ENCODE results near the gene MASP1. TPM values are rescaled to one million over a fixed set of nuclear protein-coding genes. Genes with fewer than 3 reads are reported as not detected.
"Not testable (repeated sequence)": the region's sequence is repeated elsewhere in the genome, so short reads cannot be mapped to it uniquely, and the experiment has no call there.

MASP1 gene
- total RNA-seq, 1 donor from 2014 or later, result not detected

- Mint-ChIP-seq H3K27ac (no peak overlapping the region), H3K36me3 (ENCODE audit: low read depth) (no peaks in the 10 kb centered on the region), H3K27me3 (peaks cover 6% of the 10 kb centered on the region), H3K9me3 (no peaks in the 10 kb centered on the region), H3K4me3 (no peak overlapping the region), H3K4me1 (peaks cover 4% of the 10 kb centered on the region)
- intact Hi-C loops (cut with micrococcal nuclease), result no loop called here
- DNase-seq, result no peak
Observed at GRCh38 chr3:187243933-187244524, 47.5 kb downstream of the MASP1 start.

DNA sequence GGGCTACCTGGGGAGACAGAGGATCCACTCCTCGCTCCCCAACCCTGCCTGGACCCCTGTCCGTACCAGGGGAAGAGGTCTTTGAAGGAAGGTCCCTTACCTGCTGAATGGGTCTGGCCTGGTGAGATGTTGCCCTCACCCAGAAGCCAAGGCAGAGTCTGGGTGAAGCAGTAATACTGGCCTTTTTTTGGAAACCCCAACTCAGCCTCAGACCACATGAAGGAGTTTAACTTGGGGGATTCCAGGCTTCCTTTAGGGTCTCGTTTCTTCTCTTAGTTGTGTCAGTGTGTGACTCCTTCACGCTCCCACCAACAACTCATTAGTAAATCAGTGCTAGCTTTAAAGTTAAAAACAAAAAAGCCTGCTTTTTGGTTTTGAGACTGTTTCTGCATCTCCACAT is 48.6 kb downstream of the MASP1 start:
- intact Hi-C loops (cut with micrococcal nuclease), result no loop called here
- H3K4me3 Mint-ChIP-seq, result no peak overlapping the region
- peaks cover 4% of the 10 kb centered on the region for H3K4me1 Mint-ChIP-seq
- DNase-seq, result no peak
- H3K27ac Mint-ChIP-seq, result no peak overlapping the region
- H3K27me3 Mint-ChIP-seq, result peaks cover 6% of the 10 kb centered on the region
- peaks cover 3% of the 10 kb centered on the region for H3K9me3 Mint-ChIP-seq
- no peaks in the 10 kb centered on the region for H3K36me3 Mint-ChIP-seq (ENCODE audit: low read depth)

- no peak for DNase-seq
Observed at GRCh38 chr3:187242435-187242834, 49.1 kb downstream of the MASP1 start.

GRCh38 chr3:187238835-187239234 is 52.7 kb downstream of the MASP1 start:
- H3K27ac Mint-ChIP-seq; H3K4me3 Mint-ChIP-seq; DNase-seq; intact Hi-C loops (cut with micrococcal nuclease); H3K4me1 Mint-ChIP-seq; H3K36me3 Mint-ChIP-seq (ENCODE audit: low read depth); H3K9me3 Mint-ChIP-seq; H3K27me3 Mint-ChIP-seq: not testable (repeated sequence)

More at GRCh38 chr3:187242435-187242834, 49.1 kb downstream of the MASP1 start:
- peaks cover 6% of the 10 kb centered on the region for H3K27me3 Mint-ChIP-seq
- H3K27ac Mint-ChIP-seq, result no peak overlapping the region
- intact Hi-C loops (cut with micrococcal nuclease), result no loop called here
- H3K9me3 Mint-ChIP-seq, result peaks cover 3% of the 10 kb centered on the region
- H3K4me1 Mint-ChIP-seq, result peaks cover 4% of the 10 kb centered on the region
- no peaks in the 10 kb centered on the region for H3K36me3 Mint-ChIP-seq (ENCODE audit: low read depth)
- H3K4me3 Mint-ChIP-seq, result no peak overlapping the region

DNA sequence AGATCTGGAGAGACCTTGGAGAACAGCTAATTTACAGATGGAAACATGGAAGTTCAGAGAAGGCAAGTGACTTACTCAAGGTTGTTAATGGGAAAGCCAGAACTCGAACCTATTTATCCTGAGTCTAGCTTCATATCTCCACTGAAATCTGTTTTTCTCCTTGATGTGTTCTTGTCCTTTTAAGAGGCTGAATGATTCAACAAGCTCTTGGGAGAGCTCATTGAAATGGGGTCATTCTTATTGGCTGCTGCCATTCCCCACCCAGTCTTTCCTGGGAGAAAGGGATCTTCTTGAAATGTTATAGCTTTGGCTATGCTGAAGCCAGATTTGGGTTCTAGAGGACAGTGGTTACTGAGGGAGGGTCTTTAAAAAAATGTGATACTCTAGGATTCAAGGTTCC is 53.3 kb downstream of the MASP1 start:
- intact Hi-C loops (cut with micrococcal nuclease), result no loop called here
- Mint-ChIP-seq H3K4me1 (no peaks in the 10 kb centered on the region), H3K27me3 (peaks cover 4% of the 10 kb centered on the region), H3K9me3 (peaks cover 3% of the 10 kb centered on the region), H3K27ac (no peak overlapping the region), H3K4me3 (no peak overlapping the region), H3K36me3 (ENCODE audit: low read depth) (no peaks in the 10 kb centered on the region)
- DNase-seq, result no peak

DNA sequence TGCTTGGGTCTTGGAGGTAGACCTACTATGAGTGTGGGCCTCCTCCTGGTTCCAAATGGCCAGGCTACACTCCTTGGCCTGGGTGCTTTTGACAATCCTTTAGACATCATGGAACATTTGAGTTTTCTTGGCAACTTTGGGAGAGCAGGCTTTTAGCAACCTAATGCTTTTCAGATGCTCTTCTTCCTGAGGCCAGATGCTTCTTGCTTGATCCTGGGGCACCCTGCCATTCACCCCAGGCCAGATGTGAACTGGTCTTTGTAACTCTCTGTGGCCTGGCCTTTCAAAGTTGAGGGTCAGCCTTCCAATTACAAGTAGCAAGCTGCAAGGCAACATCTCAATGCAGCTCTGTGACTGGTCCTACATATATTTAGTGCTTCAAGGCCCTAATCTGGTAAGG is 53.8 kb downstream of the MASP1 start:
- Mint-ChIP-seq H3K9me3 (peaks cover 3% of the 10 kb centered on the region), H3K4me1 (no peaks in the 10 kb centered on the region), H3K27me3 (peaks cover 4% of the 10 kb centered on the region), H3K4me3 (no peak overlapping the region), H3K27ac (no peak overlapping the region), H3K36me3 (ENCODE audit: low read depth) (no peaks in the 10 kb centered on the region)
- intact Hi-C loops (cut with micrococcal nuclease), result no loop called here
- no peak for DNase-seq

DNA sequence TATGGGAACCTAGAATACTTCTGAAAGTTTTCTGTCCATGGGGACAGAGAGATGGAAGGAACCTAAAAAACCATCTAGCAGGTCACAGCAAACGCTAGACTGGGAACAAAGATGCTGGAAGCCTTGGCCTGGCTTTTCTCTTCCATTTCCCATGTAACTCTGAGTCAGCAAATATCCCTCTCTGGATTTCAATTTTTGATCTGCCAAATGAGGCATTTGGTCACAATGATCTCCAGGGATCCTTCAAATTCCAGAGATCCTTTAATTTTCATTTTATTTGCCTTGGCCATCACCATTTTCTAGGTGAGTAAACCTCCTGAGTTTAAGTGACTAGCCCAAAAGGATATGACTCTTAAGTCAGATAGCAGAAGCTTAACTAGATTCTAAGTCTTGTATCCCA is 54.6 kb downstream of the MASP1 start:
- Mint-ChIP-seq H3K36me3 (ENCODE audit: low read depth) (no peaks in the 10 kb centered on the region), H3K4me1 (no peaks in the 10 kb centered on the region), H3K27me3 (peaks cover 2% of the 10 kb centered on the region), H3K27ac (no peak overlapping the region), H3K4me3 (no peak overlapping the region), H3K9me3 (peaks cover 3% of the 10 kb centered on the region)
- intact Hi-C loops (cut with micrococcal nuclease), result no loop called here
- DNase-seq, result no peak

DNA sequence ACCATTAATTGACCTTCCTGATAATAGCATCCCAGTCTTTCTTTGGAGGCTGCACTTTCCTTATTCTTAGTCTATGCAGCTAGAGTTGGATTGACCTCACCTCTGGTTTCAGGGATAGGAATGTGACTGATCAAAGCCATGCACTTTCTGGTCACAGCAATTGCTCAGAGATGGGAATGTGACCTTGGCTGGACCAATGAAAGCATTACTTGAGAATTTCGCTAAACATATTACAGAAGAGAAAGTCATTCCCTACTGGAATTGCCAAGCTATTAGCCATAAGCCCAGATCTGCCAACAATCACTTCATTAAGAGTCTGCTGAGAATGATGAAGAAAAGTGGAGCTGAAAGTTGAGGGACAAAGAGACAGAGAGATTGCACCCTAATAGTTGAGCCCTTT is 61.5 kb downstream of the MASP1 start:
- Mint-ChIP-seq H3K9me3 (no peaks in the 10 kb centered on the region), H3K36me3 (ENCODE audit: low read depth) (no peaks in the 10 kb centered on the region), H3K27ac (no peak overlapping the region), H3K4me3 (no peak overlapping the region), H3K4me1 (no peaks in the 10 kb centered on the region), H3K27me3 (peaks cover 9% of the 10 kb centered on the region)
- no peak for DNase-seq
- intact Hi-C loops (cut with micrococcal nuclease), result no loop called here

- H3K27me3 Mint-ChIP-seq, result peaks cover 9% of the 10 kb centered on the region
- DNase-seq, result no peak
- no peaks in the 10 kb centered on the region for H3K4me1 Mint-ChIP-seq
- no peaks in the 10 kb centered on the region for H3K9me3 Mint-ChIP-seq
- H3K36me3 Mint-ChIP-seq (ENCODE audit: low read depth), result no peaks in the 10 kb centered on the region
- intact Hi-C loops (cut with micrococcal nuclease), result no loop called here
- no peak overlapping the region for H3K27ac Mint-ChIP-seq
- no peak overlapping the region for H3K4me3 Mint-ChIP-seq
Observed at GRCh38 chr3:187228740-187229139, 62.8 kb downstream of the MASP1 start.

DNA sequence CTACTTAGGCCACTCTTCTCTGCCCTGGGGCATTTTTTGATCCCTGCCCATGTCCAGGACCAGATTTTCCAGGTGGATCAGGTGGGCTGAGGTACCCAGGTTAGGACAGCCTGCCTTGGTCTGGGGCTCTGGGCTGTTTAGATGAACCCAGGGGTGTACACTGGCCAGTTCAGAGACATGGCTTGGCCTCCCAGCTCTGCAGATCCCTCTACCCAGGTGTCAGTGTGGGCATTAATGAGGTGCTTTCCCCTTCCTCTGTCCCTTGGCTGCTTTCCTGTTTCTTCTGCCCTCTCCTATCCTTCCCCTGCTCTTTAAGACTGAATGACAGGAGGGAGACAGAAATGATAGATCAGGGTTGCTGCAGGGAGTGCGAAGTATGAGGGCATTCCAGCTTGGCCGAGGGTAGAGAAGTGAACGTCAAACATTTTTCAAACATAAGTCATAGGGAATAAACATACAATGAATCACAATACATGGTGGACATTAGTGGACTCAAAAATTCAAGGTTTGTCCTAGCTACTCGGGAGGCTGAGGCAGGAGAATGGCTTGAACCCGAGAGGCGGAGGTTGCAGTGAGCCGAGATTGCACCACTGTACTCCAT is 63.8 kb downstream of the MASP1 start:
- Mint-ChIP-seq H3K36me3 (ENCODE audit: low read depth) (no peaks in the 10 kb centered on the region), H3K9me3 (no peaks in the 10 kb centered on the region), H3K4me1 (no peaks in the 10 kb centered on the region), H3K27ac (no peak overlapping the region), H3K27me3 (peaks cover 8% of the 10 kb centered on the region), H3K4me3 (no peak overlapping the region)
- intact Hi-C loops (cut with micrococcal nuclease), result no loop called here
- DNase-seq, result no peak

GRCh38 chr3:187223799-187224198 is 67.7 kb downstream of the MASP1 start:
- H3K27me3 Mint-ChIP-seq, result peaks cover 11% of the 10 kb centered on the region
- H3K4me3 Mint-ChIP-seq, result no peak overlapping the region
- no peaks in the 10 kb centered on the region for H3K36me3 Mint-ChIP-seq (ENCODE audit: low read depth)
- DNase-seq, result no peak
- no peaks in the 10 kb centered on the region for H3K9me3 Mint-ChIP-seq
- intact Hi-C loops (cut with micrococcal nuclease), result no loop called here
- H3K4me1 Mint-ChIP-seq, result no peaks in the 10 kb centered on the region
- no peak overlapping the region for H3K27ac Mint-ChIP-seq

DNA sequence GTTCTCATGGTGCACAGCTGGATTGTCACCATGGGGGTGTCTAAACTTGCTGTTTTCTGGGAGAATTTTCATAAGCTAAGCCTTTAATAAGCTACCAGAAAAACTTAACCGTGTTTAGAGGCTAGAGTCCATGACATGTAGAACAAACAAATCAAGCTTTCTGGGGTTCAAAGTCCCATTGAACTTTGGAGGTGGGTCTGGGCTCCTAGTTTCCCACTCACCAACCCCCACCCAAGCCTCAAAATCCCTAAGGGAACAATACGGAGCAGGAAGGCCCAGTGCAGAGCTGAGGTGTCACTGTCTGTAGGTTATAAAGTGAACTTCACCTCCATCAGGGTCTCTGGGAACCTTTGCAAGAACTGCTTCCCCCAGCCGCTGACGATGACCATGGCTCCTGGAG is 68.7 kb downstream of the MASP1 start:
- Mint-ChIP-seq H3K36me3 (ENCODE audit: low read depth) (no peaks in the 10 kb centered on the region), H3K27me3 (peaks cover 14% of the 10 kb centered on the region), H3K9me3 (no peaks in the 10 kb centered on the region), H3K27ac (no peak overlapping the region), H3K4me1 (no peaks in the 10 kb centered on the region), H3K4me3 (no peak overlapping the region)
- intact Hi-C loops (cut with micrococcal nuclease), result no loop called here
- no peak for DNase-seq

GRCh38 chr3:187215460-187215859 is 76.1 kb downstream of the MASP1 start:
- DNase-seq, result no peak
- Mint-ChIP-seq H3K36me3 (ENCODE audit: low read depth) (no peaks in the 10 kb centered on the region), H3K4me1 (no peaks in the 10 kb centered on the region), H3K27ac (no peak overlapping the region), H3K9me3 (no peaks in the 10 kb centered on the region), H3K27me3 (peaks cover 29% of the 10 kb centered on the region), H3K4me3 (no peak overlapping the region)
- intact Hi-C loops (cut with micrococcal nuclease), result no loop called here

- DNase-seq, result no peak
- intact Hi-C loops (cut with micrococcal nuclease), result no loop called here
- H3K36me3 Mint-ChIP-seq (ENCODE audit: low read depth), result no peaks in the 10 kb centered on the region
- no peaks in the 10 kb centered on the region for H3K9me3 Mint-ChIP-seq
- peaks cover 33% of the 10 kb centered on the region for H3K27me3 Mint-ChIP-seq
- no peaks in the 10 kb centered on the region for H3K4me1 Mint-ChIP-seq
- H3K27ac Mint-ChIP-seq, result no peak overlapping the region
- no peak overlapping the region for H3K4me3 Mint-ChIP-seq
Observed at GRCh38 chr3:187213616-187214015, 77.9 kb downstream of the MASP1 start.

- Mint-ChIP-seq H3K9me3 (no peaks in the 10 kb centered on the region), H3K27me3 (peaks cover 29% of the 10 kb centered on the region), H3K4me3 (no peak overlapping the region), H3K36me3 (ENCODE audit: low read depth) (no peaks in the 10 kb centered on the region), H3K4me1 (no peaks in the 10 kb centered on the region), H3K27ac (no peak overlapping the region)
- no peak for DNase-seq
- intact Hi-C loops (cut with micrococcal nuclease), result no loop called here
Observed at GRCh38 chr3:187212705-187213104, 78.8 kb downstream of the MASP1 start.
